ENCODE results near the gene SCN5A.

SCN5A gene

GRCh38 chr3:38649500-38650247 is at the start of gene SCN5A:
Gene SCN5A, minus strand, starts transcription at chr3:38649687. Its CDS starts 16,380 bp downstream, at chr3:38633307.
- DNase-seq = no peak

GRCh38 chr3:38698760-38699159 is 49.3 kb upstream of the SCN5A start:
- DNase-seq = no peak

GRCh38 chr3:38698061-38698460 is 48.6 kb upstream of the SCN5A start:
- no peak for DNase-seq

GRCh38 chr3:38696034-38696433 is 46.5 kb upstream of the SCN5A start:
- no peak for DNase-seq

- DNase-seq = no peak
These were observed 40.7 kb upstream of the SCN5A start for GRCh38 chr3:38690185-38690584.

- no peak for DNase-seq
These were observed 40.3 kb upstream of the SCN5A start for GRCh38 chr3:38689774-38690173.

GRCh38 chr3:38689346-38689745 is 39.9 kb upstream of the SCN5A start:
- DNase-seq = no peak

- DNase-seq = no peak
These were observed 37.8 kb upstream of the SCN5A start for GRCh38 chr3:38687321-38687720.

- no peak for DNase-seq
These were observed 35.1 kb upstream of the SCN5A start for GRCh38 chr3:38684546-38684945.

GRCh38 chr3:38669668-38670067 is 20.2 kb upstream of the SCN5A start:
- DNase-seq = no peak

- DNase-seq = no peak
These were observed 13.1 kb upstream of the SCN5A start for GRCh38 chr3:38662544-38662943.

GRCh38 chr3:38658841-38659240 is 9.4 kb upstream of the SCN5A start:
- DNase-seq = no peak

- DNase-seq = no peak
These were observed 7.9 kb upstream of the SCN5A start for GRCh38 chr3:38657369-38657768.

GRCh38 chr3:38655708-38656300 is 6.3 kb upstream of the SCN5A start:
- DNase-seq = no peak

- DNase-seq = no peak
These were observed 4.4 kb upstream of the SCN5A start for GRCh38 chr3:38653685-38654537.

- DNase-seq = no peak
These were observed 3.4 kb upstream of the SCN5A start for GRCh38 chr3:38652934-38653333.

GRCh38 chr3:38651153-38651789 is 1.8 kb upstream of the SCN5A start:
- no peak for DNase-seq

- no peak for DNase-seq
These were observed 913 bp upstream of the SCN5A start for GRCh38 chr3:38650248-38650951.

GRCh38 chr3:38648659-38649499 is 608 bp downstream of the SCN5A start:
- DNase-seq = no peak

- DNase-seq = no peak
These were observed 1.3 kb downstream of the SCN5A start for GRCh38 chr3:38648024-38648658.
